COLO668 (cell line): Measurements from ENCODE around the gene PADI2.
A peak's percentile ranks its signal among the peaks of the same experiment; 100 is the strongest.

Experiments used
- DNase-seq: peaks from one replicate; lab custom pipeline; 2025; ENCODE audit not compliant: unreplicated experiment; lab: John Stamatoyannopoulos, UW

Gene PADI2

DNA sequence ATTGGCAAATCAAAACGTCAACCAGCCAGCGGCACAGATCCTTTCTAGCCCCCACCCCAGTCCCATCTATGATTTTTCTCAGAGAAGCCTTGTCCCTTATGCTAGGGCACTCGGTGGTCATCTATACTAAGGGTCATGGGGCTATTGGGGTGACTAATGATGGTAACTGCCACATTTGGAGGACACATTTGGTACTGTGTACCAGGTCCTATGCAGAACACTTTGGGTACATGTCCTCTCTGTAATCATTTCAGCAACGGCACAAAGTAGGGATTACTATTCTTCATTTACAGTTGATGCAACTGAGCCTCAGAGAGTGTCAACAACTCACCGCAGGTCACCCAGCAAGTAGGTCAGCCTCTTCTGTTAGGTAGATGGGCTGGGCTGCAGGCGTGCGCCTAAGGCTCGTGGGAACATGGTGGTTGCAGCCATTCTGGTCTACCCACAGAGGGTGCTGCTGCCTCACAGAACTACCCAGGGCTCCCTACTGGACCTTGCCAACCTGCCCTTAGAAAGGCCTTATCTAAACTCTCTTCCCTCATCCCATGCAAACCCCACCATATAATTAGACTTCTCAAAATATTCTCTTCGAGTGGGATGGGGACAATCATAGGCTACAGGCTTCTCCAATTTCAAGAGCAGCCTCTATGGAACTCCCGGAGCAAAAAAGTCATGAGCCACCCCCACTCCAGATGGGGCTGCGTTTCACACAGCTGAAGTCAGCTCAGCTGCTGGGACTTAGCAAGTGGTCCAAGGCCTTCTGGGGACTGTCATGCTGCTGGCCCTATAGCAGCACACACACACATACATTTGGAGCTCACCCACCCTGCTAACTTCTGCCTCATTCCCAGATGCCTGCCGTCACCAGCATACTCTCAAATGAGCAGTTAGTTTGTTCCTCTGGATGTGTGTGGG is 59.6 kb downstream of the PADI2 start:
- peak; percentile 68 for DNase-seq

DNA sequence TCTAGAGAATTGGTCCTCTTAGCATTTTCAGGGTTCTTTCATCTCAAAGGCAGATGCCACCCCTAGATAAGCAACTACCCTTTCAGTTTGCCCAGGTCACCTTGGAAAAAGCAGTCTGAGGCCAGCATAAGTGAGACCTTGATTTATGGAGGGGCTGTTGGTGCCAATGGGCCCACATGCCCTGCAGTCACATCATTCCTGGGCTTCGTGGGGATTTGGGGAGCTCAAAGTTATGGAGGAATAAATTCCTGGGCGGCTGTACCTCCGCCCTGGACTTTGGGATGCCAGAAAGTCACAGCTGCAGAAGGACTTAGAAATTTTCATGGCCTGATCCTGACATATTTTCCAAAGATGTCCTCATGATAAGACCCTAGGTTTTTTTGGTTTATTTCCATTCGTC is 62.7 kb downstream of the PADI2 start:
- no peak for DNase-seq

DNA sequence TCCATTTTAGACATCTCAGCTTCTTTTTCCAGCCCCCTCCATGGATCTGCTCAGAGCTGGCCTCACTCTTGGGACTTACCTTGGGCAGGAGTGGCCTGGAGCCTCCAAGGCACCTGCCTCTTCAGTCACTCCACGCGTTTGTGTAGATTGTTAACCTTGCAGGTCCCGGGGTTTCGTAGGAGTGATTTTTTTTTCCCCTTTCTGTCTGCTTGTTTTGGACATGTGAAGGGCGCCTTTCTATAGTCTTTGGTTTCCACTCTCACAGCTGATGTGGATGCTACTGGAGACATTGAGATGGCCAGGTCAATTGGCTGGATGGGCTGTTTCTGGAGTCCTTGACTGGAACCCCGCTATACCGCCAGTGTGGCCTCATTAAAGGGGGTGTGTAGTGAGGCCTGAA is 63.5 kb downstream of the PADI2 start:
- no peak for DNase-seq

DNA sequence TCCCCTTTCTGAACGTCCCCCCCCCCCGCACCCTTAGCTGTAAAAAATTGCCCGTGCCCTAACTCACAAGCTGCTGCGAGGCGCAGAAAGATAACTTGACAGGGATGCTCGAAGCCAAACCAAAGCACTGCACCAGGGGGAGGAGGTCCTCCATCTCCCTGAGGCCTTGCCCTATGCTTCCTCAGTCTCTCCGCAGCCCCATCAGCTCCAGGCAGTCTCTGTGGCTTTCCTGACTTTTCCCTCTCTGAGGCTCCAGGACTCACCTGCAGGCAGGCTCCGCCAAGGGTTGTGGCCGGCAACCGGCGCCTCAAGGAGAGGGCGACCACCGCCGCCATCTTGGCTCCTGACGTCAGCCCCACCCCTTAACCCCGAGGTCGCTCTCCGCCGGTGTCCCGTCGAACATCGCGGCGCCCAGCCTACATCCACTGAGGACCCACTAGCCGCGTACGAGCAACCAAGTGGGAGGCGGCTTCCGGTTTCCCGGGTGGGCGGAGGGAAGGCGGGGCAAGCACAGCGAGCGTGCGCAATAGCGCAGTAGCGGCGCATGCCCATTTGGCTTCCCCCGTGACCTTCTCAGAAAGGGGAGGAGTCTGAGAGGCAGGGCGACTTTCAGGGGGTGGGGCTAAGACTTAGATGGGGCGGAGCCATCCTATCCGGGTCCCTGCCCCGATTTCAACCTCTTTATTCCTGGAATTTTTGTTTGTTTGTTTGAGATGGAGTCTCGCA is 65.4 kb downstream of the PADI2 start, which contains the start of gene SDHB:
TSS of gene SDHB (minus strand) at position 348 of the 726 bp plus-strand sequence. CDS start at position 335, 13 bp downstream.
- DNase-seq: peak; percentile 100

DNA sequence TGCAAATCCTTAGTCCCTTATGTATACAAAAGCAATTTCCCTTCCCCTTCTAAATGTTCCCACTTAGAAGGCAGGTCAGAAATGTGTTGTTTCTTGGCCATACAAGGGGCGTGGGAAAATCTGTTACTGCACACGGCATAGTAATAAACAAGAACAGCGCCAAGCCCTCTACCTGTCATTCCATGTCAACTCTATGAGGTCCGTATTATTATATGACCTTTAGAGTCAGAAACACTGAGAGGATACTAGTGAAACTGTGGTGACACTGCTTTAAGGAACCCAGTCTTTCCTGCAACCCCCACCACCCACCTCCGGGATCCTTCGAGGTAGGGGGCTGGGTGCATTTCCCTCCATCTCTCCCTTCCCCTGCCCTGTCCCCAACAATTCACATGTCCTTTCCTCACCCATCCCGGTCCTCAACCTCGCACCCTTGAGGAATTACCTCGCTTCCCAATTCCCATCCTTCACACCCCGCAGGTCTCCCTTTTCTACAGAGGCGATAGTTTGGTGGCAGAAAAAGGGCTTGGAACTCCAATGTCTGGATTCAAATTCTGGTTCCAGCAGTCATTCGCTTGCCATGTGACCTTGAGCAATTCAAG is 66.1 kb downstream of the PADI2 start:
- DNase-seq: no peak

DNA sequence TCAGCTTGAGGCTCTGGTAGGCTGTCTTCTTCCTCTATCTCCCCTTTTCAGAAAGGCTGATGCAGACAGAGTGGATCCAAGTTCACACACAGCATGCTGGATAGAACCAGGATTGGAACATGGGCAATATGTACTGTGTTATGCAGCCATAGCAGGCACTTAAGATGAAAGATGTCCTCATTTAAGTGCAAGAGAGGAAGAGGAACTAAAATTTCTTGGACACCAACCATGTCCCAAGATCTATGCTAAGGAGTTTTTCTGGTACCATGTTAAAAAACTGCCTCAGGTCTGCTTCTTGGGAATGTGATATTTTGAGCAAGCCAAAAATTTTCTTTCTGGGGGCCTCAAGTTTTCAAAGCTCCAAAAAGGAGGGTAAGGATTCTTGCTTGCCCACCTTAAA is 66.6 kb downstream of the PADI2 start:
- no peak for DNase-seq

DNA sequence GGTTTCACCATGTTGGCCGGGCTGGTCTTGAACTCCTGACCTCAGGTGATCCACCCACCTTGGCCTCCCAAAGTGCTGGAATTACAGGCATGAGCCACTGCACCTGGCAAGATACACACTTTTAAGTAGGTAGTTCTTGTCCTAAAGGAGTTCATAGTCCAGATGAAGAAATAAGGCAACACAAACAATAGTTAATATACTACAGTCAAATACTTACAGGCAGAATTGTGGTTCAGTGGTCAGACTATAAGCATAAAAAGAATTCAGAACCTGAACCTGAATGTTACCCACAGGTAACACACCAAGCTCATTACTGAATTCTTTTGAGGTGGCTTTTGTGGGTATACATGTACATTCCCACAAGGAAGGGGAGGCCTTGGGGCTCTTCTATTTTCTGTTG is 67.2 kb downstream of the PADI2 start:
- no peak for DNase-seq

DNA sequence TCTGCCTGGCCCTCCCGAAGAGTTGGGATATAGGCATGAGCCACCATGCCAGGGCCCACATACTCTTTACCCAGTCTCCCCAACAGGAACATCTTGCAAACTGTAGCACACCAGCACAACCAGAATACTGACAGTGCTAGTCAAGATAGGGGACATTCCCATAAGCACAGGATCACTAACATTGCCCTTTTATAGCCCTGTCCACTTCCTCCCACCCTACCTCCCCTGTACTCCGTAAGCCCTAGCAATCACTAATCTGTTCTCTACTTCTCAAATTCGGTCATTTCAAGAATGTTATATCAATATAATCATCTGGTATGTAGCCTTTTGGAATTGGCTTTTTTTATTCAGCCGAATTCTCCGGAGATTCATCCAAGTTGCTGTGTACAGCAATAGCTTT is 71.3 kb downstream of the PADI2 start:
- DNase-seq: no peak

DNA sequence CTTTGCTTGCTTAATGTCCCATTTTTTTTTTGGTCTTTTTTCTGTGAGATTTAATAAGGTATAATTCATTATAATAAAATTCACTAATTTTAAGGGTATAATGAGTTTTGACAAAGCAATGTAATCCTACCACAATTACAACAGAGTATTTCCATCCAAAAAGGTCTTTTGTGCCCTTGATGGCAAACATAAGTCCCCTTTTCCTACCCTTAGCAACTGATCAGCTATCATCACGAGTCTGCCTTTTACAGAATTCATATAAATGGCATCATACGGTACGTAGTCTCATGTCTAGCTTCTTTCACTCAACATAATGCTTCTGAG is 73.0 kb downstream of the PADI2 start:
- no peak for DNase-seq

DNA sequence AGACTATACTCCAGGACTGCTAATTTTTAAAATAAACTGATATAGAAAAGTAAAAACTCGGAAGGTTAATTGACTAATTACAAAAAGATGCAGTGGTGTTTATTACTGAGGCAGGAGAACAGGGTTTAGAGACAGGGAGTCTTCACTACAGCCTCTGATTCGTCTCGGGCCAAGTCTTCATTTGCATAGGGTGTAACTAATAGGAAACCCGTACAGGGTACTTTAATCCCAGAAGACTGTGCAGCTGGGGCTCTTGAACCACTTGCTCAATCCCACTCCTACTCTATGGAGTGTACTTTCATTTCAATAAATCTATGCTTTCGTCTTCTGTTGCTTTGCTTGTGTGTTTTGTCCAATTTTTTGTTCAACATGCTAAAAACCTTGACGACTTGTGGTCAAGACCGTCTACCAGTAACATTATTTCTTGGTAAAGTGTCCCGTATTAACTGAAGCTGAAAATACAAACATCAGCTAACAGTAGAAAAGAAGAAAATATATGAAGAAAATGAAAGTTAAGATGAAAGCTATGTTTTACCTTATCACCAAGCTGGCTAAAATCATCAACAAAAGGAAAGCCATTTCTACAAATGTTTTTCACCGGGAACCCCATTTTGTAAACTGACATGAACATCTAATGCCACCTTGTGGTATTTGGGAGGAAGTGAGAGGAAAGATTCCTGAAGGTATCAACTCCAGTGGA is 73.5 kb downstream of the PADI2 start:
- no peak for DNase-seq

DNA sequence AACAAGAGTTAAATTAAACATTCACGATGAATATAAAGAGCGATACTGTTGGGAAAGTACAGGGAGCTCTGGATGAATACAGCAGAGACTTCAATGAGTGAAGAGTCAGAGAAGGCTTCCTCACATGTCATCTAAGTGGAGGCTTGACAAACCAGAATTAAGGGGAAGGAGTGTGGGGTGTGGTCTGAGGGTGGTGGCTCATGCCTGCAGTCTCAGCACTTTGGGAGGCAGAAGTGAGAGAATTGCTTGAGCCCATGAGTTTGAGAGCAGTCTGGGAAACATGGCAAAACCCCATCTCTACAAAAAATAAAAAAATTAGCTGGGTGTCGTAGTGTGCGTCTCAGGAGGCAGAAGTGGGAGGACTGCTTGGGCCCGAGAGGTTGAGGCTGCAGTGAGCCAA is 74.1 kb downstream of the PADI2 start:
- no peak for DNase-seq

DNA sequence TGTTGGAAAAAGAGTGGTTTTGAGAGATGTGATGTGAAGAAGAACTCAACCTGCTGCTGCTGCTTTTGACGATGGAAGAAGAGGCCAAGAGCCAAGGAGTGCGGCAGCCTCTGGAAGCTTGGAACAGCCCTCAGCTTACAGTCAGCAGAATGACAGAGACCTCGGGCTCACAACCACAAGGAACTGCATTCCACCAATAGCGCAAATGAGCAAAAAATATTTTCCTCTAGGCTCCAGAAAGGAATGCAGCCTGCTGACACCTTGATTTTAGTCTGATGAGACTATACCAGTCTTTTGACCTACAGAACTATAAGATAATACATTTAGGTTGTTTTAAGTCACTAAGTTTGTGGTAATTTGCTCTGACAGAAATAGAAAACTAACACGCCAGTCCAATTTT is 75.6 kb downstream of the PADI2 start:
- no peak for DNase-seq

DNA sequence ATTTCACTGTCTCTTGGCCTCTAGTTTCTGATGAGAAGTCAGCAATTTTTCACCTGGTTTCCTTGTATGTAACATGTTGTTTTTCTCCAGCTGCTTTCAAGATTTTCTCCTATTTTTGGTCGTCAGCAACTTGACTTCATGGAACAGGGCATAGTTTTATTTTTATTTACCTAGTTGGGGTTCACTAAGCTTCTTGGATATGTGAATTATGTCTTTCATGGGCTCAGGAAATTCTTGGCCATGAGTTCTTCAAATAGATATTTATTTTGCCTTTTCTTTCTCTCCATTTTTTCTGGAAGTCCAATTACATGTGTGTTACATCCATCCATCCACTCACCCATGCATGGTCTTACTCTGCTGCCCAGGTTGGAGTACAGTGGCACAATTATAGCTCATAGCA is 79.1 kb downstream of the PADI2 start:
- DNase-seq: no peak

DNA sequence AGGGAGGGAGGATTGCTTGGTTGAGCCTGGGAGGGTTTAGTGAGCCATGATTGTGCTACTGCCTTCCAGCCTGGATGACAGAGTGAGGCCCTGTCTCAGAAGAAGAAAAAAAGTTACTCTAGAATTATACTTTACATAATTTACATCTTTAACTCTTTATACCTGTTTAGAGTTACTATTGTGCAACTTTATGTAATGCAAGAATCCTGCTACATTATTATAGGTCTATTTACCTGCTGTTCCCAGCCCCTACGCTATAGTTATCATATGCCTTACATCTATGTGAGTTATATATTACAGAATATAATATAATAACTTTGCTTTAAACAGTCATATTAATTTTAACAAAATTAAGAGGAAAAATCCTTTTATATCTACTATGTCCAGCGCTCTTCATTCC is 79.7 kb downstream of the PADI2 start:
- no peak for DNase-seq

DNA sequence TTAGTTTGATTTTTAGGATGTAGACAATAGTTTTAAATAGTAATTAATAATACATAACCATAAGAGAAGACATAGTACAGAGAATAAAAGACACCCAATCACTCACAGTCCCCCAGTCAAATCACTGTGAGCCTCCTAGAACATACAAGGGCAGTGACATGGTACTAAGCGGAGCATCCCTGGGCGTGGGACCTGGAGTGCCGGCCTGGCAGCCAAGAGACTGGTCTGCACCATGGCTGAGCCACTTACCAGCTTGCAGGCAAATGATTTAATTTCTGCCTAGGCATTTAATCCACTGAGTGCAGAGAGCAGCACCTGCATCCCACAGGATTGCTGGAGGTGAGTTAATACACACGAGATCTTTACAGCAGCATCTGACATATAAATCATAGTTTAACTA is 85.8 kb downstream of the PADI2 start:
- DNase-seq: no peak

DNA sequence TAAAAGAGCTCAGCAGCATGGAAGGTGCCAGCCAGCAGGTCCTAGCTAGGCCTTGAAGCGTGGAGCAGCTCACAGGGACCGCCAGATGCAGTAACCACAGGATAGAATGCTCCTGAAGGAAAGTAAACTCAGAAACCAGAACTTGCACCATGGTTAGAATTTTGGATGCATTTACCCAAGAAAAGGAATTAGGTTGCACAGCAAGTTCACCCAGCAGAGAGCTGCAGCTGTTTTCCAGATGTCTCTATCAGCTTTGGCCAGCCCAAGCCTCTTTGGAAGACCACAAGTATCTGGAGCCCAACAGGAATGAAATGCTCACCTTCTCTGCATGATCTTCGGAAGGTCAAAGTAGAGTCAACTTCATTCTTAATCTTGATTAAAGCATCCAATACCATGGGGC is 86.5 kb downstream of the PADI2 start:
- no peak for DNase-seq

DNA sequence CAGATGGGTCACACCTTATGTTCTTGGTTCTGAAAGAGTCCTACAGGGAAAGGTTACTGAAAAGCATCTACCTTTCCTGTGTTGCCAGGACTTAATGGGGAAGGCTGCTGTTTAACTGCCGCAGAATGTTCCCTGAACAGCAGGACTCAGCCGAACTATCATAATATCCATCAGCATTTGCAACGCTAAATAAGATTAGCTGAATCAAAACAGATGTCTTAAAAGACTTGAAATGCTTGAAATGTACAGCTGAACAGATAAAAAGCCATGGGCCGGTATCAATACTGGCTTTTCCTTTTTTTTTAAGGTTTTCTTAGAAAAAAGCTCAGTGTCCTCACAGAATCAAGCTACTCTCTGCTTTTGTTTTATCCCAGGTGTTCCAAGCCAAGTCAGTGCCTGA is 87.8 kb downstream of the PADI2 start:
- no peak for DNase-seq

DNA sequence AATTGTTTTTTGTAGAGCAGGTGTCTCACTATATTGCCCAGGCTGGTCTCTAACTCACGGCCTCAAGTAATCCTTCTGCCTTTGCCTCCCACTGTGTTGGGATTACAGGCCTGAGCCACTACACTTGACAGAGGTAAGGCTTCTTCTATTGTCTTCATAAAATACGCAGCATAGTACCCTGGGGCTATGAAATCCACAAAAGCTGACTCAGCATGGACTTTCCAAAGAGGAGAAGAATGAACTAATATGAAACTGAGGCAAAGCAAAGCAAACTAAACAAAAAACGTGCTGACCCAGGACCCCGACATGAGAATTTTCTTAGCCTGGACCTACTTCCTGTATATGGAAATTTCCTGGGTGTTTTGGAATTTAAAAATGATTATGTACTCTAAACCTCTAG is 89.0 kb downstream of the PADI2 start:
- no peak for DNase-seq

DNA sequence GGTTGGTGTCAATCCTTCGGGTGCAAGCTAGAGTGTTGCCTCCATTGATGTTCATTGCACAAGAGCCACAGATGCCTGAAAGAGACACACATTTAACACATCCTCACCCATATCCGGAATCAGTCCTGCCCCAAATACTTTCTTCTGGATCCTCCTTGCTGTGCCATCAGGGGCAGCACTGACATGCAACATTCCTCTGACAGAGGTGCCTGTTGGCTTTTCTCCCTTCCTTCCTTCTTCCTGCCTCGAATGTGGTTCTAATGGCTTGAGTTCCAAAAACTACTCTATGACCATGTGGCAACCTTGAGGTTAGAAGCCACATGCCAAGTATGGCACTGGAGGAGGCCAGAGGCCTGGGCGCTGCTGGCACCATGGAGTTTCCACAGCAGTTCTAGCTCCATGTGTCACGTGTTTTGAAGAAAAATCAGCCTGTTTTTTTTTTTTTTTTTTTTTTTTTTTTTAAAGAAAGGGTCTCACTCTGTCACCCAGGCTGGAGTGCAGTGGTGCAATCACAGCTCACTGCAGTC is 90.5 kb downstream of the PADI2 start:
- DNase-seq: no peak

DNA sequence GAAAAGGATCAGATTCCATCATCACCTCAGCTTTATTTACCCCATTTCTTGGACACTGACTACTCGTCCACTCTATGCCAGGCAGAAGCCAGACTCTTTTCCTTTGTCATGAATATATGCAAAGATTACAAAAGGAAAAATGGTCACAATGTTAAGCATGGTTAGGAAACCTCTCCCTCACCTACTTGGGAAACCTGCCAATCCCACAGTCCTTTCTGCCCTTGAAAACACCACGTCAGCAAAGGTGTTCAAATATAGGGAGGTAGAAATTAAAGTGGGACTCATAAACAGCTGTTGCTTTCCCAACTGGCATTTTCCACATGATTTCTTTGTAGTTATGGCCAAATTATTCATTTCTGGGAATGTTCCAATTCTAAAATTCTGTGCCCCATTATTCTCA is 91.4 kb downstream of the PADI2 start:
- DNase-seq: no peak

DNA sequence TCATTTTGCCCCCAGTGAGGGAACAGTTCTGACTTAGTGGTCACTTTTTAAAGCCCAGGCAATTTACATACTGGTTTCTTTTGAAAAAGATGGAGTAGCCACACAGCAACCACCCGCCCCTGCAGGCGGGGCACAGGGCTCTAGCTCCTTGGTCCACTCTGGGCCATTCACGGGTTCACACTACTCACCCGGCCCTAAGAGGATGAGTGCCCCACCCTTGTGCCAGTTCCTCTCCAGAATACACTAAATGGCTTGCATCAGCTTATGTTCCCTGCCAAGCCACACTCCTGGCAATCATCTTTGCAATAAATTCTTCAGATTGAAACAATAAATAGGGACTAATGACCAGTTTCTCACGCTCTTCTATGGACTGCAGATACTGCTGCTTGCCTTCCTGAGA is 91.8 kb downstream of the PADI2 start:
- DNase-seq: no peak
